Lung (tissue), 13 donors: ENCODE data around the gene SNRPE. TPM values are rescaled to one million over a fixed set of nuclear protein-coding genes. Genes with fewer than 3 reads are reported as not detected.

Experiments used
- ATAC-seq: fragments of 200-7000 bp; cut with Tn5 transposase; one replicate; pipeline ENCODE4 v1.9.1; 2020; ENCODE audit warnings: moderate number of reproducible peaks; ENCODE audit not compliant: insufficient read depth, low FRiP score
- DNase-seq, 3 donors: peaks; one replicate each; pipeline ENCODE4 v3.0.0-alpha.2; 2013 to 2017
- H3K27ac ChIP-seq, 2 donors: one replicate each; pipeline ENCODE4 v1.5.1; 2013; ENCODE audit warnings: mild to moderate bottlenecking in 2 of 2, moderate library complexity in 2 of 2, control low read depth in 1 of 2, inconsistent platforms in 1 of 2, low read depth in 1 of 2, low read length in 1 of 2
- H3K27me3 ChIP-seq, 3 donors: one replicate each; pipeline ENCODE4 v1.5.1; 2013; ENCODE audit warnings: low read length in 2 of 3; ENCODE audit not compliant: control insufficient read depth in 3 of 3, insufficient read depth in 3 of 3
- H3K36me3 ChIP-seq, 4 donors: one replicate each; pipeline ENCODE4 v1.5.1; 2013; ENCODE audit warnings: low read length in 4 of 4, mild to moderate bottlenecking in 1 of 4, moderate library complexity in 1 of 4; ENCODE audit not compliant: control insufficient read depth in 4 of 4, insufficient read depth in 4 of 4
- H3K4me1 ChIP-seq, 5 donors: one replicate each; pipeline ENCODE4 v1.5.1; 2013; ENCODE audit warnings: low read length in 5 of 5, mild to moderate bottlenecking in 2 of 5, moderate library complexity in 1 of 5; ENCODE audit not compliant: control insufficient read depth in 5 of 5, insufficient read depth in 5 of 5
- H3K4me3 ChIP-seq: one replicate; pipeline ENCODE4 v1.5.1; 2013; ENCODE audit warnings: mild to moderate bottlenecking, control low read depth, moderate library complexity
- H3K9ac ChIP-seq, 2 donors: one replicate each; pipeline ENCODE4 v1.5.1; 2013; ENCODE audit warnings: low read length in 2 of 2, control low read depth in 1 of 2; ENCODE audit not compliant: insufficient read depth in 1 of 2
- H3K9me3 ChIP-seq, 4 donors: one replicate each; pipeline ENCODE4 v1.5.1; 2013; ENCODE audit warnings: low read length in 3 of 4, mild to moderate bottlenecking in 1 of 4, moderate library complexity in 1 of 4; ENCODE audit not compliant: control insufficient read depth in 4 of 4, insufficient read depth in 3 of 4
- CTCF ChIP-seq: IDR thresholded peaks from 2 replicates; pipeline ENCODE4 v1.5.1; 2012; ENCODE audit warnings: mild to moderate bottlenecking; ENCODE audit errors: control extremely low read depth, extremely low read depth
- WGBS, 2 donors: extraction: QIAGEN DNeasy Blood & Tissue Kit; methylation state at CpG; one replicate each; pipeline ENCODE4 v1.1.7; 2013; 5-methylcytosine and 5-hydroxymethylcytosine counted together
- polyA plus RNA-seq, 2 donors: library from polyadenylated mRNA; stranded (reverse); fragments of 200-250 nt; gene quantifications; one replicate each; pipeline ENCODE4 v1.2.1, GENCODE V29; 2013
- small RNA-seq: library from RNA; depleted of rRNA; stranded (forward); fragments of <200 nt; gene quantifications from one replicate; pipeline ENCODE3, GENCODE V24; 2014; ENCODE audit warnings: low replicate concordance
- total RNA-seq, 2 donors: library from RNA; depleted of rRNA in 1 of 2; stranded (reverse); fragments of >200 nt in 1 of 2; gene quantifications; one replicate each; pipeline ENCODE4 v1.2.1, GENCODE V29; 2014 to 2021
- donor health status: control.
- donor health status: control.
- donor health status: Bipolar disorder and iron deficiency.
- donor health status: healthy.
- donor health status: DM: yes; HTN: yes; CAD: no.

SNRPE gene
- total and polyA plus RNA-seq, 4 donors = 43.4 to 109 (median 84.9) TPM

GRCh38 chr1:203916756-203917155 lies 55.4 kb downstream of the SNRPE start:
- Histone ChIP-seq H3K27me3 (no peaks in the 10 kb centered on the region), H3K27ac (no peak overlapping the region), H3K9ac (no peak overlapping the region), H3K9me3 (no peaks in the 10 kb centered on the region), H3K4me1 (peaks cover 0 to 3% (median 0%) of the 10 kb centered on the region in 5 donors), H3K4me3 (no peak overlapping the region), H3K36me3 (no peaks in the 10 kb centered on the region)
- WGBS, 2 donors = 75 to 93% methylated on average over 2 of the region's 2 CpGs
- ATAC-seq (no peak), DNase-seq (no peak)
- TF ChIP-seq CTCF = no peak

Small RNA genes lying within 50 kb of the gene (small RNA-seq; reads per million reads assigned to genes)
- not detected for gene HSPE1P6

Other genes starting within 250 kb of the SNRPE start
- 100 to 1,000 TPM in 1 of 2 donors, 10 to 100 TPM in 1; 99.6 to 145 TPM for gene ATP2B4, start 234.8 kb upstream of the SNRPE start, total RNA-seq
- 10 to 100 TPM; 35.9 to 53.1 TPM for gene ATP2B4, start 234.8 kb upstream of the SNRPE start, polyA plus RNA-seq
- 1 to 10 TPM; 1.0 to 2.4 TPM for gene LAX1, start 96.4 kb upstream of the SNRPE start, total RNA-seq
- gene LAX1, start 96.4 kb upstream of the SNRPE start, polyA plus RNA-seq = under 1 TPM; 0.26 to 0.55 TPM
- 10 to 100 TPM; 21.8 to 27.1 TPM for gene ZBED6, start 66.0 kb upstream of the SNRPE start, total RNA-seq
- 1 to 10 TPM; 1.4 to 2.0 TPM for gene ZBED6, start 66.0 kb upstream of the SNRPE start, polyA plus RNA-seq
- 100 to 1,000 TPM in 1 of 2 donors, 10 to 100 TPM in 1; 51.6 to 148 TPM for gene ZC3H11A, start 66.0 kb upstream of the SNRPE start, total RNA-seq
- gene ZC3H11A, start 66.0 kb upstream of the SNRPE start, polyA plus RNA-seq = 10 to 100 TPM; 34.9 to 41.2 TPM
- 10 to 100 TPM; 42.0 to 52.6 TPM for gene SOX13, start 211.5 kb downstream of the SNRPE start, total RNA-seq
- gene SOX13, start 211.5 kb downstream of the SNRPE start, polyA plus RNA-seq = 10 to 100 TPM; 14.7 to 18.5 TPM